ENCODE results near the gene BRICD5.
A peak's percentile ranks its signal among the peaks of the same experiment; 100 is the strongest.

BRICD5 gene

DNA sequence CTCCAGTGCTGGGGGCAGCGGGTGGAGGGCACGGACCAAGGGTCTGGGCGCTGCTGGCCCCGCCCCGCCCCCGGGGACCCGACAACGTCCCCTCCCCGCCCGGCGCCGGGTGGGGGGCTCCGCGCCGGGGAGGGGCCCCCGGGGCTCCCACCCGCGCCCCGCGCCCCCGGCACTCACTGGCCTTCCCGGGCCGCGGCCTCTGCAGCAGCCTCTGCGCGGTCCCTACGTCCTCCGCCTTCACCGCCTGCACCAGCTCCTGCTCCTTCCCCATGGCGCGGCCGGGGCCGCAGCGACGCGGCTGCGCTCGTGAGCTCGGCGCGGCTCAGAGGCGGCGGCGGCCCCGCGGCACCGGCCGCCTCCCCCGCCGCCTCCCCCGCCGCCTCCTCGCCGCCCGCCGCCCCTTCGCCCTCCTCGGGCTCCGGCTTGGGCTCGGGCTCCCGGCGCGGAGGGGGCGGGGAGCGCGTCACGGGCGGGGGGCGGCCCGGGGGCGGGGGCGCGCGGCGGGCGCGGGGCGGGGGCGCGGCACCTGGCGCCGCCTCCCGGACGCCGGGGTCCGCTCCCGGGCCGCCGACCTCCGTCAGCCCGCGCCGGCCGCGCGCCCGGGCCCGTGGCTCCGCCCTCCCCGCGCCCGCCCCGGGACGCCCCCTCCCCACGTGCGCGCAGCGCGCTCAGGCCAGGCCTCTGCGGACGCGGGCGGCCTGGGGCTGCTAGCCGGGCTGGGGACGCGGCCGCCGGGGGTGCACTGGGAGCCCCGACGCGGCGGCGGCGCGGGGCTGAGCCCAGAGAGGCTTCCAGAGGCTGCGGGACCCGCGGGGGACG lies 14.3 kb downstream of the BRICD5 start, which contains the start of gene CASKIN1:
CASKIN1 (minus strand) TSS at position 444 of the 819 bp plus-strand sequence; CDS start at position 271, 173 bp downstream.
- DNase-seq: no peak

DNA sequence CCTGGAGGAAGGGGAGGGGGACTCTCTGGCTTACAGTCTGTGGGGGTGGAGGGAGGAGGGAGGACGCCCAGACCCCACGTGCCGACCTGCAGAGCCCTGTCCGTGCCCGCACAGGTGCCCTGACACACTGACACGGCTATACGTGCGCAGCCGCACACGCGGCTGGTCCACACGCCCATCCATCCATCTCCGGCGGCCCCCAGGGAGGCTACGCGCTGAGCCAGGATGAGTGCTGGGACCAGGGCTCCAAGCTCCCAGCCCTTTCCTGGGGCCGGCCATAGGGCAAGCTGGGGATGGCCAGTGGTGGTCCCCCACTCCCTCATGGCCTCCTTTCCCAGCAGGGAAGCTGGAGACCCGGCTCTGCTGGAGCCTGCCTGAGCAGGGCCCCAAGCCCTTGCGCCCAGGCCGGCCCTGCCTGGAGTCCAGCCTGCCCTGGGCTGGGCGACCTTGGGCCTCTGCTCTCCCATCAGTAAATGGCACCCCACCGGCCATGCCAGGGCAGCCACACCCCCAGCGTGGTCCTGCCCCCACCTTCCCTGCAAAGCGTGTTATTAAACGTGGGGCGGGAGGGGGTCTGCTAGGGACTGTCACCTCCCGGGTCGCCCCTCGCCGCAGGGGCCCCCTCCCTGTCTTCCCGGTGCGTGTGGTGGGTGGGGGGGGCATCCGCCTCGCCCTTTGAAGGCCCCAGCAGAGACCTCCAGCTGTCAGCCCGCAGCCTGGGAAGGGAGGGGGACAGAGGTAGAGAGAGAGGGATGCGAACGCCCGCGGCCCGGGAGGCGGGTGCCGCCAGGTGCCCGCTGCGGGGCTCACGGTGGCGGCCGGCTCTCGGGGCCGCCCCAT lies 15.1 kb downstream of the BRICD5 start:
- DNase-seq: no peak

DNA sequence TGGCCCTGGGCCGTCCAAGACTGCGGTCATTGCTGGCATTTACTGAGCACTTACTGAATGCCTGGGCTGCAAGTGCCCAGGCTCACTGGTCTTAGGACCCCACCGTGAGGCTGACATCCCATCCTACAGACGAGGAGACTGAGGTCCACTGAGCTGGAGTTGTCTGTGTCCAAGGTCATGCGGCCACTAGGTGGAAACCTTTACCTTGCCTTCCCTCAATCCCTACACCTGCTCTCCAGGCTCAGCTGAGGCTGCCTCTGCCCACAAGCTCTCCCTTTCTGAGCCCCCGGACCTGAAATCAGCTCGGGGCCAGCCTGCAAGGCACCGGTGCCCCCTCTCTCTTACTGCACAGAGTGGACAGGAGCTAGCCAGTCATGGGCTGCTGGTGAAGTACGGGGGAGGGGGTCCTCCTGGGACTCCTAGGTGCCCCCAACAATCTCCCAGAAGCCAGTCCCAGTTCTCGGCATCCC lies 15.8 kb downstream of the BRICD5 start:
- peak; percentile 69 for DNase-seq

DNA sequence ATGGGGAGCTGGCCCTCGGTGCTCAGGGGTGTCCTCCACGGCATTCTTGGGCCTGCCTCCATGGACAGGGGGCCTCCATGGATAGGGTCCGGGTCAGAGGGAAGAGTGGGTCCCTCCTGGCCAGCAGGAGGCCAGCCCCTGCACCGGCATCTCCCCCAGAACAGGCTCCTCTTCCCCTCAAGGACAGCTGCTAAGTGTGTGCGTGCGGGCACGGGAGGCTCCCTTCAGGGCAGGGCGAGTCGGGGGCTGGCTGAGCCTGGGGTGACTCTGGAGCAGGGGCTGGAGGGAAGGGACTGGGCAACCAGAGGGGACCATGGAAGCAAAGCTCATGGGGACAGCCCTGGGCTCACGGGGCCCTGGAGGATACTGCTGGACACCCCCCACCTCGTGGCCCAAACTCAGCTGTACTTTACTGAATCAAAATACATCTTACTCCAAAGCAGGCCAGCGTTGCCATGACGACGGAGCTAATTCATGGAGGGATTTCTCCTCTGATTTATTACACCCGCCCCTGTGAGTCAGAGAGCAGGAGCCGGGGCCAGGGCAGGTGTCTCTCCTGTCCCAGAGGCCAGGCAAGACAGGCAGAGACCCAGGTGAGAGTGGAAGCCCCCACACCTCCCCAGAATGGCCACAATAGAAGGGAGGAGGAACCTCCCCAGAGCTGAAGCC lies 16.4 kb downstream of the BRICD5 start:
- peak; percentile 47 for DNase-seq

DNA sequence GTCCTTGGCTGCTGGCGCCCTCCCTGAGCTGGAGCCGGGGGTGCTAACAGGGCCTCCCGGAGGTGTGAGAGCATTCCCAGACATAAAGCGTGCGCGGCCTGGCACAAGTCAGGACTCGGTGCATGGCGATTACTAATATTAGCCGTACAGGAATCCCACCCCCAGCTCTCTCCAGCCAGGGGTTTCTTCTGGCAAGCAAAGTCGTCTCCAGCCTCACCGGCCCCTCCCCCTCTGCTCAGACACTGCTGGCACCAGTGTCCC lies 19.3 kb downstream of the BRICD5 start:
- DNase-seq: no peak

DNA sequence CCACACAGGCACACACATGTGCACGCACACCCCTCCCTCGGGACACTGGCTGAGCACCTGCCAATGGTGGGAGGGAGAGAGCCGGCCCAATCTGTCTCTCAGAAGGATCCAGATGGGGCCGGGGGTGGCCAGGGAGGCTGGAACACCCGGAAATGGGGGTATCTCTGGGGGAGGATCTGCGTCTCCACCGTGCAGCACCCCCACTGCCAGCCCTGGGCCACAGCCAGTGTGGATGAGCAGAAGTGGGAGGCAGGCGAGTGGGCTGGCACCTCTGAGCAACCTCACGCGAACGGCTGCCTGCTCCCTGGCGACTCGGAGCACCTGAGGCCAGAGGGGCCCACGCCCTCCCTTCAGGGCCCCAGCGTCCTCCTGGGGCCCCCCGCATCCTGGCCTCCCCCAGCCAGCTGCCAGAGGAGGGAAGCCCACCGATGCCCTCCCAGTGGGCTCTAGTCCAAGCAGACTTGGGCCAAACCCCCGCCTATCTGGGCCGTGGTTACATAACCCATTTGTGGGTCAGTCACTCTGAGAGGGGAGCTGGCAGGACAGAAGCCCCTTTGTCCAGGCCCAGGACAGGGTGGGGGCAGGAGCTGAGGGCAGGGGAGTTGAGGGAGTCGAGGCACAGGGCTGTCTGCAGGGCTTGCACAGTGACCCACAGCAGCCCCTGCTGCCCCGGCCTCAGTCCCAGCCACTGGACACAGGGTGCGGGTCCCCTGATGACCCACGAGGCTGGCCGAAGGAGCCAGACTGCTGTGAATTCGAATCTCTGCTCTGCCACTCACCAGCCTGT lies 19.8 kb downstream of the BRICD5 start:
- DNase-seq: no peak

DNA sequence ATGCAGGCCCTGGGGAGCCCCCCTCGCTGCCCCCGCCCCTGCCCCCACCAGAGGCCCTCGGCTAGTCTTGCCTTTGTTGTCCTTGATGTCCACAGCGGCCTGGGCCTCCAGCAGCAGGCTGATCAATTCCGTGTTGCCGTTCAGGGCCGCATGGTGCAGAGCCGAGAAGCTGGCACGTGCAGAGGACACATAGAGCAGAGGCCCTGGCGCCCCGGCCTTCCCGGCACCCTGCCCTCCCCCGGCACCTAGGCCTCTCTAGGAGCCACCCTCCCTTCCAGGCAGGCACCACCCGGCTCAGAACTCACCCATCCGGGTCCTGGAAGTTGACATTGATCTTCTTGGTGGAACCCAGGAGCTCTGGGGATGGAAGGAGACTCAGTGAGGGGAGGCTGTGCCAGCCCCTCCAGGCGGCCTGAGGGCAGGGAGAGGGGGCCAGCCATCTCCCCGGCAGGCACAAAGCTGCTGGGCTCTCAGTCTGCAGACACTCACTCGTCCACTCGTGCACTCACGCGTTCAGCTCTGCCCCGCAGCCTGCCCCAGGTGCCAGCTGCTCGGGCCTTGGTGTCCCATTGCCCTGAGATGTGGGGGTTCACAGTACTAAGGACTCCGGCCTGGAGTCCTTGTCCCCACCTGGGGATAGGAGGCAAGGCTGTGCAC lies 20.5 kb downstream of the BRICD5 start:
- DNase-seq: no peak

DNA sequence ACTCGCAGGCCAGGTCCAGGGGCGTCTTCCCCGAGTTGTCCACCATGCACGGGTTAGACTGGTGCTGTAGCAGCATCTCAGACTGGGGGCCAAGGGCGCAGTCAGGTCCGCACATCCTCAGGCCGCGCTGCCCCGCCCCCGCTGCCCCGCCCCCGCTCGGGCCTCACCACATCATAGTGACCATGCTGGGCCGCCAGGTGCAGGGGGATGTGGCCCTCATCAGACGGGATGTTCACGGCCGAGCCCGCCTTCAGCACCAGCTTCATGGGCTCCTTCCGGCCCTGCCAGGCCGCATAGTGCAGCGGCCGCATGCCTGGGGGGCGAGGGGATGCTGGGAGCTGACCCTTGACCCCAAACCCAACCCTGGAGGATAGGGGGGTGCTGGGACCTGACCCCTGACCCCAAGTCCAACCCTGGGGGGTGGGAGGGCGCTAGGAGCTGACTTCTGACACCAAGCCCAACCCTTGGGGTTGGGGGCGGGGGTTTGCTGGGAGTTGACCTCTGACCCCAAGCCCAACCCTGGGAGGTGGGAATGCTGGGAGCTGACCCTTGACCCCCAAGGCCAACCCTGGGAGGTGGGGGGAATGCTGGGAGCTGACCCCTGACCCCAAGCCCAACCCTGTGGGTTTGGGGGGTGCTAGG lies 21.3 kb downstream of the BRICD5 start:
- DNase-seq: no peak

DNA sequence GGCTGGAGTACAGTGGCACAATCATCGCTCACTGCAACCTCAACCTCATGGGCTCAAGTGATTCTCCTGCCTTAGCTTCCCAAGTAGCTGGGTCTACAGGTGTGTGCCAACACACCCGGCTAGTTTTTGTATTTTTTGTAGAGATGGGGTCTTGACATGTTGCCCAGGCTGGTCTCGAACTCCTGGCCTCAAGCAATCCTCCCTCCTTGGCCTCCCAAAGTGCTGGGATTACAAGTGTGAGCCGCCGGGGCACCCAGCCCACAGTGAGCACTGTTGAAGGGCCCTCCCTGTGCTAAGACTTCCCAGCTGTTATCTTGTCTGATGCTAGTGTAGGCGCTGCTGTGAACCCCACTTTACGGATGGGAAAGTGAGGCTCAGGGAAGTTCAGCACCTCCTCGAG lies 22.3 kb downstream of the BRICD5 start:
- DNase-seq: no peak

DNA sequence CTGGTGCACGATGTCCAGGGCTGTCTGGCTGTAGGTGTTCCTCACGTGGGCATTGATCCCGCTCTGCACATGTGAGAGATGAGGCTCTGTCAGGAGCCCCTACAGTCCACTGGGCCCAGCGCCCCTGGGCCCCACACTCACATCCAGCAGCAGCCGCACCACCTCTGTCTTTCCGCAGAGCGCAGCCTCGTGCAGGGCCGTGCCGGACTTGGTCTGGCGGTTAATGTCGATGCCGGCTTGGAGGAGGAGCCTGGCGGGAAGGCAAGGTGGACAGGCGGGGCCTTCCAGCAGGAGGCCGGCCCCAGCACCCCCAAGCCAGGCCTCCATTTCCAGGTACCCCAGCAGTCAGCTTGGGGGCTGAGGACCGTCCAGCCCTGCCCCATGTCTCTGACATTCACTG lies 23.5 kb downstream of the BRICD5 start:
- no peak for DNase-seq

DNA sequence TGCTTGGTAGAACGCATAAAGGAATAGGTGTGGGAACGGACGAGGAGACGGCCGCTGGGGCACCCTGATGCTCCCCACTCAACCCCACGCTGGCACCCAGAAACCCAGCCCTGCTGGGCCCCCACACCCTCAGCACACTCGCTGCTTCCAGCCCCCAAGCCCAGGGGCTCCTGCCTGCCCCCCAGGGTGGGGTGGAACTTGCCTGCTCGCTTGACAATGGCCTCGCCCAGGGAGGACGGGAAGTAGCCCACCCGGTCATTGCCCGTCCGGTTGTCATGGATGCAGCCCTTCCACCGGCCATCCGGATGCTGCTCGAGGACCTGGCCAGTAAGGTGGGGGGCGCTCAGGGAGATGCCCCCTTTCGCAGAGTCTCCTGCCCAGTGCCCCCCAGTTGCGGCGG lies 24.2 kb downstream of the BRICD5 start:
- no peak for DNase-seq

DNA sequence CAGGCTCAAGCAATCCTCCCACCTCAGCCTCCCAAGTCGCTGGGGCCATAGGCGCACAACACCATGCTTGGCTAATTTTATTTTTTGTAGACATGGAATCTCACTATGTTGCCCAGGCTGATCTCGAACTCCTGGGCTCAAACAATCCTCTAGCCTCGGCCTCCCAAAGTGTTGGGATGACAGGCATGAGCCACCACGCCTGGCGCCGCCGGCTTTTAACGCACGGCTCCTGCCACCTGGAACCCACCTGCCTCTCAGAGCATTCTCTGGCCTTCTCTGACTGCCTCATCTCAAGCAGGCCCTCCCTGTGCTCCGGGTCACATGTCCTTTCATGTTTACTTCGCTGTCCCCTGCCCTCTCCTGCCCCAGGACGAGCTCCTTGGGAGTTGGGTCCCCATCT lies 24.6 kb downstream of the BRICD5 start:
- no peak for DNase-seq

DNA sequence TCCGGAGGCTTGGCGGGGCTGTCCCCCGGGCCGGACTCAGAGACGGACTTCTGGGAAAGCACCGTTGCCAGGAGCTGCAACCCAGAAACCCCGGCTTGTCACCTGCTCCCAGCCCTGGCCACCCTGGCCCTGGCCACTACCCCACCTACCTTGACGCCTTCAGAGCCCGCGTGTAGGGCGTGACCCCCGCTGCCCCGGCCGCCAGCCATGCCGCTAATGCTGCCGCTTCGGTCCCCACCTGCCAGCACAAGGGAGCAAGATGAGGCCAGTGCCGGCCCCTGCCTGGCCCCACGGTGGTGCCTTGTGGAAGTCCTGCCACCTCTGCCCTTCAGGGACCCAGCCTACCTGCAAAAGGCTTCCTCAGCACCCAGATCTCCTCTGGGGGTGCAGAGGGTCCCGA lies 25.7 kb downstream of the BRICD5 start:
- no peak for DNase-seq

DNA sequence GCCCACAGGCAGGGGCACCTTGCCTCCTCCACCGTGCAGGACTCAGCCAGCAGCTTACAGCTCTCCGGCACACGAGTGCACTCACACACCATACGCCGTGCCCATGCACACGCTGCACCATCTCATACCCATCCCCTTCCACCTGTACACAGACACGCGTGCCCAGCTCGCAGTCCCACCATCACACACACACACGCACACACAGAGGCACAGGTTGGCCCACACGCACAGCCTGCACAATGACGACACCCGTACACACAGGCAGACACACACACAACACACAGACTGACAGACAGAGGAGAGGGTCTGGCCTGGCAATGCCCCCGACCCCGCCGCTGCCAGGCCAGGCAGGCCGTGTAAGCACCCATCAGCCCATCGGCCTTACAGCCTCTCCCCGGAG lies 26.3 kb downstream of the BRICD5 start:
- DNase-seq: no peak

DNA sequence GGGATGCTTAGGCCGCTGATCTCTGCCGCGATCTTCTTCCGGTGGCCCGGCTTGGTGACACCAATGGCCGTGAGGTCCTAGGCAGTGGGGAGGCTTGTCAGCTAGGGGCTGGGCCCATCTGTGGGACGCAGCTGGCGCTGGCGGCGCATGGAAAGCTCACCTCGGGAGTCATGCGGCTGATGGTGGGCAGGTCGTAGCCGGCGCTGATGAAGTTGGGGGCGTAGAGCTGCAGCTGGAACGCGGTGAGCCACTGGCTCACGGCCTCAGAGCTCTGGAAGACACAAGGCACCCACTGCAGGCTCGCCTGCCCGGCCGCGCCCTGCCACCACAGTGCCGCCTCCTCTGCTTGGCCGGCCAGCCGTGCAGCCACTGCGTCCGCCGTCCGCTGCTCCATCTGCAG lies 27.0 kb downstream of the BRICD5 start:
- DNase-seq: no peak

DNA sequence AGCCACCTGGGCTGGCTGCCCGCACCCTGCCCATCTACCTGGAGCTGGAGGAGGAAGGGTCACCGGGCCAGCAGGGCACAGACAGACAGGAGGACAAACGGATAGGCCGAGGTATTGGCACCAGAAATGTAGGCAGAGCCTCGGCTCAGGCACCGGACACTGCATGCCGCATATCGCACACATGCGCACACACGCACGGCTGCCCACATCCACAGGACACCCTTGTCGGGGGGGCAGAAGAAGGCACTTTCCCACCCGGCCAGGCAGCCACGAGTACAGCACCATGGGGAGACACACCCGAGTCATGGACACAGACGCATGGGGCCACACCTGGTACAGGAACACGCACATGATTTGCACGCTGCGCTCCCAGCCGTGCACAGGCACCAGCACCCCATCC lies 28.7 kb downstream of the BRICD5 start:
- no peak for DNase-seq

DNA sequence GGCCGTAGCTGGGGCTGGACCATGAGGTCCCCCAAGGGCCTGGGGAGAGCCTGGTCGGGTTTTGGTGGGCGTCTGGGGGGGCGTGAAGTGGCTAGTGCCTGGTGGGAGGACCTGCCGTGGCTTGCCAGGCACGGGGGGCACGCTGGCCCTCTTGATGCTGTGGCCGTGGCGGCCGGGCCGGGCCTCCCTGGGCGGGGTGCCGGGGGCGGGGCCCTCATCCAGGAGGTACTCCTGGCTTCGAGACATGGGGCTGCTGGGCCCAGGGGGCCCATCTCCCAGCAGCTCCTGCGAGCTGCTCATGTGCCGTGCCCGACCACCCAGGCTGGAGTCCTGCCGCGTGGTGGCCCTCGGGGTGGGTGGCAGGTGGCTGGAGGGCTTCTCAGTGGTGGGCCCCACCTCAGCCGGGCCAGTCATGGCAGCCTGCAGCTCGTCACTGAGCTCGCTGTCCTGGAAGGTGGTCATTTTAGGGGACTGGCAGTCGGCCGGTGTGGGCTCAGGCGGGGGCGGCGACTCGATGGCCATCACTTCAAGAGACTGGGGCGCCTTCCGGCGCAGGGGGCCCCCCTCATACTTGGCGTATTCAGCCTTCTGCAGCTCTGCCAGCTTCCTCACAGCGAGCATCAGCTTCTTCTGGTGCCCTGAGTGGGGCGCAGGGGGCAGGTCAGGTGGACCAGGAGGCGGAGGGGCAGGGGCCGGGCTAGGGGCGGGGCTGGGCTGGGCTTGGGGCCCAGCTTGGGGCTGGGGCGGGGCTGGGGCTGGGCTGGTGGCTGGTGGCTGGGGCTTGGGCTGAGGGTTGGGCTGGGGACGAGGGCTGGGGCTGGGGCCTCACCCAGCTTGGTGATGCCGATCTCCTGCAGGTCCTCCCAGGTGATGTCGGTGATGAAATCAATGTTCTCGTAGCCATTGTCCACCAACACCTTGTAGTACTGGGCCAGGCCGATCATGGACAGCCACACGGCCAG lies 29.4 kb downstream of the BRICD5 start:
- no peak for DNase-seq

DNA sequence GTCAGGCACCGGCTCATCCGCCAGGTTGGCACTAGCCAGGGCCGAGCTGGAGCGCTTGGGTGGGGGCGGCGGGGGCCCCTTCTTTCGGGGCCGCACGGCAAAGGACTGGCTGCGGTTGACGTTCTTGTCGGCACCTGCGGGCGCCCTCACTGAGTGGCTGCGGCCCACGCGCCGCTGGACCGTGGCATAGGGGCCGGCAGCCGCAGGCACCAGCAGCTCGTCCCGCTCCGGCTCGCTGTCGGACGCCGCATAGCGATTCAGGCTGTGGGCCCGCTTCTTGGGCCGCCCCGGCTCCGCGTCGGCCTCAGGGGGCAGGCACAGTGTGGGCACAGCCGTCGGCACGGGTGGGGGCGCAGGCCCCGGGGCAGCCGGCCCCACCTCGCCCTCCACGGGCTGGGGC lies 30.2 kb downstream of the BRICD5 start:
- DNase-seq: no peak

DNA sequence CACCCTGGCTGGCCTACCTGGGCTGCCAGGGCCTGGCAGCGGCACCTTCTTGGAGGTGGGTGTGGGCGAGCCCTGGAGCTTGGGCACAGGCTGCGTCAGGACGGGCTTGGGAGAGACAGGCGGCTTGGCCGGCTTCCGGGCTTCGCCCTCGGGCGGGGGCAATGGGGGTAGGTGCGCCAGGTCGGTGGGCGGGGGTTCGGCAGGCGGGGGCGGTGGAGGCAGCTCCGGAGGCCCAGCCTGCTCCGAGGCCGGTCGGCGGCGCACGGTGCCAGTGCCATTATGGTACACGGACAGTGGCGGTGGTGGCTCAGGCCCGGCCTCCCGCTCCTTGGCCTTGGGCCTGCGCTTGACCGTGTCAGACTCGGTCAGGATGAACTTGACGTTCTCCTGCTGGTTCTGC lies 31.1 kb downstream of the BRICD5 start:
- DNase-seq: no peak

DNA sequence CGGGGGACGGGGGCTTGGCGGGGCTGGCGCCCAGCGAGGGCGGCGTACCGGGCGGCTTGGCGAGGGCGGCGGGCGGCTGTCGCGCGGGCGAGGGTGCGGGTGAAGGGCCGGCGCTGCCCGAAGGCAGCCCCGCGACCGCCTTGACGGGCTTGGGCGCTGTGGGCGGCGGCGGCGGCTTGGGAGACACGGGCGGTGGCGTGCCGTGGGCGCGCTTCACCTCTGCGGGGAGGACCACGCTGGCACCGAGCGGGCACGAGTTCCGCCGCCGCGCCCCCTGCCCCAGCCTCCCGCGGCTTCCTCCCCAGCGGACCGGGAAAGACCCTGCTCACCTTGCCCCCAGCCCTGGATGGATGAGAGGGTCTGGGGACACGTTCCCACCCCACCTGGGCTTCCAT lies 31.6 kb downstream of the BRICD5 start:
- DNase-seq: no peak

Data from hematopoietic multipotent progenitor cell treated with erythropoietin and hydrocortisone succinate and interleukin-3 and kit ligand, for 8 days (in vitro differentiated cells).